ENCODE data around the gene SMYD3.

GRCh38 chr1:245807954-245808719 is 698.9 kb downstream of the SMYD3 start:
- no peak for TF ChIP-seq CTCF (IDR thresholded peaks at IDR 0.05; ENCODE audit: low read length)
- TF ChIP-seq EZH2phosphoT487 (IDR thresholded peaks at IDR 0.05; ENCODE audit: low read length), result no peak
- no peak for TF ChIP-seq EZH2 (optimal IDR thresholded peaks at IDR 0.05; ENCODE audit: low read depth, low read length)
